Measurements from ENCODE around the gene VKORC1L1.

- TF ChIP-seq, protein P1, sequence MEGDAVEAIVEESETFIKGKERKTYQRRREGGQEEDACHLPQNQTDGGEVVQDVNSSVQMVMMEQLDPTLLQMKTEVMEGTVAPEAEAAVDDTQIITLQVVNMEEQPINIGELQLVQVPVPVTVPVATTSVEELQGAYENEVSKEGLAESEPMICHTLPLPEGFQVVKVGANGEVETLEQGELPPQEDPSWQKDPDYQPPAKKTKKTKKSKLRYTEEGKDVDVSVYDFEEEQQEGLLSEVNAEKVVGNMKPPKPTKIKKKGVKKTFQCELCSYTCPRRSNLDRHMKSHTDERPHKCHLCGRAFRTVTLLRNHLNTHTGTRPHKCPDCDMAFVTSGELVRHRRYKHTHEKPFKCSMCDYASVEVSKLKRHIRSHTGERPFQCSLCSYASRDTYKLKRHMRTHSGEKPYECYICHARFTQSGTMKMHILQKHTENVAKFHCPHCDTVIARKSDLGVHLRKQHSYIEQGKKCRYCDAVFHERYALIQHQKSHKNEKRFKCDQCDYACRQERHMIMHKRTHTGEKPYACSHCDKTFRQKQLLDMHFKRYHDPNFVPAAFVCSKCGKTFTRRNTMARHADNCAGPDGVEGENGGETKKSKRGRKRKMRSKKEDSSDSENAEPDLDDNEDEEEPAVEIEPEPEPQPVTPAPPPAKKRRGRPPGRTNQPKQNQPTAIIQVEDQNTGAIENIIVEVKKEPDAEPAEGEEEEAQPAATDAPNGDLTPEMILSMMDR (conservative IDR thresholded peaks at IDR 0.05; ENCODE audit: low read length), result no peak
- no peak for TF ChIP-seq EZH2phosphoT487 (IDR thresholded peaks at IDR 0.05; ENCODE audit: borderline replicate concordance)
These were observed 52.2 kb downstream of the VKORC1L1 start for GRCh38 chr7:65925040-65925439.
